ENCODE results near the gene LDHD.

LDHD gene

DNA sequence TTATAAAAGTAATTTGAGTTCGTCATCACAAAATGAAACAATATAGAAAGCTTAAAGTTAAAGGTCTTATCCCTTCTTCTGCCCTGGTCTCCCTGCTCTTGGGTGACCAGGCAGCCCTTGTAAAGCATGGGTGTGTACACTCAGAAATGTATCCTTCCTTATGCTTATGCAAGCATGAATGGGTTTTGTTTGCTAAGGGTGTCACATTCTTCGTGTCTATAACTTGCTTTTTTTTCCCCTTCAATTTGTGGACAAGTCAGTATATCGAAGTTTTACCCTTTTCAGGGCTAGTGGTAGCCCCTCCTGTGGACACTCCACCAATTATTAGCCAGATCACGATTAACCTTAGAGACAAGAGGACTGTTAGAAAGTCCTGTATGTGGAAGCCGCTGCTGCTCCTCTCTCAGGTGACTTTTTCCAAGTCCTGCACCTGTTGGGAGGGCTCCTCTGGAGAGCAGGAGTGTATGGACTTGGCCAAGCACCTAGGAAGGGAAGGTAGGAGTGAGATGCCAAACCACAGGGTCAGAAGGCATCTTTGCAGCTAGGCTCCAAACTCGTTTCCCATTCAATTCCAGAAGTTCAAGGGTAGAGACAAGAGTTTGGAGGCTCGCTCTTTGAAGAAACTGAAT is 50.9 kb downstream of the LDHD start:
- TF ChIP-seq, protein P1, sequence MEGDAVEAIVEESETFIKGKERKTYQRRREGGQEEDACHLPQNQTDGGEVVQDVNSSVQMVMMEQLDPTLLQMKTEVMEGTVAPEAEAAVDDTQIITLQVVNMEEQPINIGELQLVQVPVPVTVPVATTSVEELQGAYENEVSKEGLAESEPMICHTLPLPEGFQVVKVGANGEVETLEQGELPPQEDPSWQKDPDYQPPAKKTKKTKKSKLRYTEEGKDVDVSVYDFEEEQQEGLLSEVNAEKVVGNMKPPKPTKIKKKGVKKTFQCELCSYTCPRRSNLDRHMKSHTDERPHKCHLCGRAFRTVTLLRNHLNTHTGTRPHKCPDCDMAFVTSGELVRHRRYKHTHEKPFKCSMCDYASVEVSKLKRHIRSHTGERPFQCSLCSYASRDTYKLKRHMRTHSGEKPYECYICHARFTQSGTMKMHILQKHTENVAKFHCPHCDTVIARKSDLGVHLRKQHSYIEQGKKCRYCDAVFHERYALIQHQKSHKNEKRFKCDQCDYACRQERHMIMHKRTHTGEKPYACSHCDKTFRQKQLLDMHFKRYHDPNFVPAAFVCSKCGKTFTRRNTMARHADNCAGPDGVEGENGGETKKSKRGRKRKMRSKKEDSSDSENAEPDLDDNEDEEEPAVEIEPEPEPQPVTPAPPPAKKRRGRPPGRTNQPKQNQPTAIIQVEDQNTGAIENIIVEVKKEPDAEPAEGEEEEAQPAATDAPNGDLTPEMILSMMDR (IDR thresholded peaks at IDR 0.05; ENCODE audit: low read depth, low read length, missing control alignments) = no peak
- DNase-seq (ENCODE audit: low read depth) = no peak
- H3K4me3 ChIP-seq (ENCODE audit: low read depth, low read length) = no peak overlapping the region

DNA sequence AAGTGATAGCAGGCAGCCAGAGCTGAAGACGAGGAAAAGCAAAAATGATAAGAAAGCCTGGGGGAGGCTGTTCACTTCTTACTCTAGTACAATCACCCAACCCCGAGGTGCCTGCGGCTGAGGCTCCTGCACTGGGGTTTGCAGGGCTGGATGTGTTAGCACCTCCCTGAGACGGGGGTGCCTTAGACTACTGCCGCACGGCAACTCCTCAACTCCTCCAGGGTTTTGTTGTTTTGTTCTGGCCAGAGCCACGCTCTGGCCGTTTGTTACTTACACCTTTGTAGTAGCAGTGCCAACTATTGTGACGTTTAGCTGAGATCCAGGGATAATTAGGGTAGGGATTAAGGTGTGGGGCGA is 51.5 kb downstream of the LDHD start:
- TF ChIP-seq, protein P1 (IDR thresholded peaks at IDR 0.05; ENCODE audit: low read depth, low read length, missing control alignments) = no peak
- no peak for DNase-seq (ENCODE audit: low read depth)

DNA sequence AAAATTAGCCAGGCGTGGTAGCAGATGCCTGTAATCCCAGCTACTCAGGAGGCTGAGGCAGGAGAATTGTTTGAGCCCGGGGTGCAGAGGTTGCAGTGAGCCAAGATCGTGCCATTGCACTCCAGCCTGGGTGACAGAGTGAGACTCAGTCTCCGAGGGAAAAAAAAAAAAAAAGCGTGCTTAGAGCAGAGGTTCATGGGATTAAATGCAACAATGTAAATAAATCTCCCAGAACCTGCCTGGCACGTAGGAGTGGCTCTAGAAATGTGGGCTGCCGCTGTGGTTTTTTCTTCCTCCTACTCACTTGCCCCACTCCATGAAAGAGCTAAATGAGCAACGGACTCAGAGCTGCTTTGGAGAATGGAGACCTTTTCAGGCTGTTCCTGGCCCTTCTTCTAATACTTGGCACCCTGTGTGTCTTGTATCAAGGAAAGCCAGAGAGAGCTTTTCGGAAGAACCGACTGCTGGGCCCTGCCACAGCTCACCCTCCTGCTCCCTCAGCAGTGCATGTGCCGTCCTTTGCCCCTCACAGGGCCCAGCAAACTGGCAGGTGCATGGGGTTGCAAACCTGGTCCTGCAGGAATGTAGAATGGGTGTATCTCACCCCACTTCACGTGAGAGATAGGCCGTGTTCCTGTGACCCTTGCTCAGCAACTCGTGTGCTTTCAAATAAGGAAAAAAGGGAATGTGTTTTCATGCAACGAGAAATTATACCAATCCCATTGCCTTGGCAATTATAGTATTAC is 52.0 kb downstream of the LDHD start:
- TF ChIP-seq, protein P1 (IDR thresholded peaks at IDR 0.05; ENCODE audit: low read depth, low read length, missing control alignments) = no peak
- H3K4me3 ChIP-seq (ENCODE audit: low read depth, low read length) = no peak overlapping the region
- no peak for DNase-seq (ENCODE audit: low read depth)

More for the DNA sequence above, 51.5 kb downstream of the LDHD start:
- H3K4me3 ChIP-seq (ENCODE audit: low read depth, low read length) = no peak overlapping the region

DNA sequence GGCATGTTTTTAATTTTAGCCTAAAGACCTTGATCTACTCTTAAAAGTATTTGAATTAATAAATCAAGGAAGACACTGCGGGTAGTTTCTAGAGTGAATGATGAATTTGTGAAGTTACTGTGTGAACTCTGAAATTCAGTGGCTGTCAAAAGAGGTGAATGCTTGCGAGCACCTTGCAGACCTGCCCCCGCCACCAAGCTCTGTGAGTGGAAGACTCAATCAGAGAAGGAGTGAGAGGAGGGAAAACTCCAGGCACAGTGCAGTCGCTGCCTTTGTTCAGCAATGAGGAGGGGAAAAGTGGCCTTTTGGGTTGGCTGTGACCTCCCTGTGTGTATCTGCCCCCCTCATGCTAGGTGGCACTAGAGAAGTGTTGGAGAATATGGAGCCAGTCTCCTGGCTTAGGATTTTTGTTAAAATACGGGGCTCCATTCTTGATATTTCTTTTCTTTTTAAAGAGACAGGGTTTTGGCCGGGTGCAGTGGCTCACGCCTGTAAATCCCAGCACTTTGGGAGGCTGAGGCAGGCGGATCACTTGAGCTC is 53.0 kb downstream of the LDHD start:
- TF ChIP-seq, protein P1 (IDR thresholded peaks at IDR 0.05; ENCODE audit: low read depth, low read length, missing control alignments) = no peak
- DNase-seq (ENCODE audit: low read depth) = no peak
- H3K4me3 ChIP-seq (ENCODE audit: low read depth, low read length) = no peak overlapping the region

DNA sequence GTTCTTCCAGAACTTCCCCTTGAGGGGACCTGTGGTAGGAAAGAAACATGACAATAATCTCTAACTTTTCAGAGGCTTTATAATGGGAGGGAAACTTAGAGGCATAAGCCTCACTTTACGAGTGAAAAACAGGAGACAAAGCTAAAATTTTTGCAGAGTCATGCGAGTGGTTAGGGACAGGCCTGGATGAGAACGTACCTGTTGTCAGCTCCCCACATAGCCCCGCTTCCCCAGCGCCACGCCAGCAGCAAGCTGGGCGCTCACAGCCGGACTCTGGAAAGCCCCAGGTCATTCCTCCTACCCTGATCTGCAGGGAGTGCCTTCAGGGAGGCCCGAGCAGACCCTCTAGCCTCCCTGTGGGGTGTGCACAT is 53.6 kb downstream of the LDHD start:
- no peak for DNase-seq (ENCODE audit: low read depth)
- TF ChIP-seq, protein P1 (IDR thresholded peaks at IDR 0.05; ENCODE audit: low read depth, low read length, missing control alignments) = no peak
- no peak overlapping the region for H3K4me3 ChIP-seq (ENCODE audit: low read depth, low read length)

DNA sequence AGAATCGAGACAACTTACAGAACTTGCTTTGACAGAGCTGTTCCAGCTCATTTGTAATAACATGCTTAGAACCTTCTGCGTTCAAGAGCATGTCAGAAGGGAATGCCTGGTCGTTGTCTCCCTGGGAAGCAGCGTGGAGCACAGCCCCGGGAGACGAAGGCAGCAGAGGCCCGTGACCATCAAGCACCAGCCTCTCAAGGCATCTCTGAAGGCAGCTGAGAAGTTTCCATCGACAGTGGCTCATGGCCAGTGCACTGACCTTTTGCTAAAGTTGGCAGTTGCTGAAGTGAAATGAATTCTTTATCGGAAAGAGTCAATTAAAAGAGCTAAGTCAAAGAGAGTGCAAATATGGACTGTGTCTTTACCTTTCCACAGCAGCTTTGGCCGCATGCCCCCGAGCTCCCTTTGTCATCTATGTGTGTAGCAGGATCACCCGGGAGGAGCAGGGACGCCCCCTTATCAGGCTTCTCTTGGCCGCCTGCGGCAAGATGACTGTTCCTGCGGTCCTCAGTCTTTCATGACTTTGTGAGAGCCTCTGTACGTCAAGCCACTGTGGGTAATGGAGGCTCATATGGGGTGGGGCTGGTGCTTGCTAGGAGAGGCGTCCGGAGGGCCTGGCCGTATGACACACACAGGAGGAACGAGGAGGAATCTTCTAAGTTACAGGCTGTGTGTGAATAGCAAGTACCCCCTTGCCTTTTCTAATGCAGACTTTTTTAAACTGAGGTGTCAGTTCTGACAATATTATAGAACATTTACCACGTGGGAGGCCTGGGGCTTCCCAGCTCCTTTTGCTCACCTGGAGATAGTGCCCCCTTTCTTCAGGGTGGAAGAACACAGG is 54.2 kb downstream of the LDHD start:
- no peak for DNase-seq (ENCODE audit: low read depth)

More for the DNA sequence above, 54.2 kb downstream of the LDHD start:
- TF ChIP-seq, protein P1 (IDR thresholded peaks at IDR 0.05; ENCODE audit: low read depth, low read length, missing control alignments) = no peak
- no peak overlapping the region for H3K4me3 ChIP-seq (ENCODE audit: low read depth, low read length)
